Skin epidermis (tissue), 12 donors: ENCODE measurements around the gene C1orf116.
"Not testable (repeated sequence)": the region's sequence is repeated elsewhere in the genome, so short reads cannot be mapped to it uniquely, and the experiment has no call there.

Experiments
- H3K27ac ChIP-seq, 21 experiments: fragments of 200-600 bp; sonication (generic) in 11 of 21; one replicate each; pipeline ENCODE4 v1.5.0; 2020; ENCODE audit warnings: mild to moderate bottlenecking in 3 of 21, inconsistent platforms in 2 of 21, moderate library complexity in 2 of 21
- H3K4me3 ChIP-seq, 7 experiments: fragments of 200-600 bp; sonication (generic) in 2 of 7; one replicate each; pipeline ENCODE4 v1.5.0; 2020; ENCODE audit warnings: inconsistent platforms in 2 of 7, mild to moderate bottlenecking in 2 of 7, moderate library complexity in 1 of 7

Gene C1orf116

DNA sequence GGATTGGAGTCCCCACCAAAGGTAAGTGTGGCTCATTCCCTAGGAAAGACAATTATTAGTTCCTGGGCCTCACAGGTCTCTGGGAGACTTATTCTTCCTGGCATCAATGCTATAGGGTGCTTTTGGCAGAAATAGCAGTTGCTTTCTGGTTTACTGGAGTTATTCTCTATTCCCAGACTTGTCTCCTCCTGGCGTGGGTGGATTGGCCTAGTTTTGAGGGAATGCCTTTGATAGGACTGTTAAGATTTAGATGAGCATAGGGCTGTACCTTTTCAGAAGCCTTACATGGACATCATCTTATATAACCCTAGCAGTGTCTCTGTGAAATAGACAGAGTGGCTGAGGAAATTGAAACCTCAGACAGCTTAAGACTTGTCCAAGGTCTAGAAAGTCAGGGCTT is 29.5 kb upstream of the C1orf116 start:
- Histone ChIP-seq H3K4me3 (no peak overlapping the region), H3K27ac (no peak overlapping the region)

DNA sequence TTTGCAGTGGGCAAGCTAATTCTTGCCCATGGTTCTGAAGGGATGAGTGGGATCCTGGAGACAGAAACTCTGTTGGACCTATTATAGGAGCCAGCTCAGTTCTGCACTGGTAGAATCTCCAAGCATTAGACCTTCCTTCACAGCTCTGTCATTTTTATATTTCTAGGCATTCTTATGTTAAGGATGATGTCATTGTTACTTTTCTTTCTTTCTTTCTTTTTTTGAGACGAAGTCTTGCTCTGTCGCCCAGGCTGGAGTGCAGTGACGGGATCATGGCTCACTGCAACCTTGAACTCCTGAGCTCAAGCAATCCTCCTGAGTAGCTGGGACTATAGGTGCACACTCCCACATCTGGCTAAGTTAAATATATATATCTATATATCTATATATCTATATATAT is 28.0 kb upstream of the C1orf116 start:
- Histone ChIP-seq H3K4me3 (no peak overlapping the region), H3K27ac (no peak overlapping the region)

DNA sequence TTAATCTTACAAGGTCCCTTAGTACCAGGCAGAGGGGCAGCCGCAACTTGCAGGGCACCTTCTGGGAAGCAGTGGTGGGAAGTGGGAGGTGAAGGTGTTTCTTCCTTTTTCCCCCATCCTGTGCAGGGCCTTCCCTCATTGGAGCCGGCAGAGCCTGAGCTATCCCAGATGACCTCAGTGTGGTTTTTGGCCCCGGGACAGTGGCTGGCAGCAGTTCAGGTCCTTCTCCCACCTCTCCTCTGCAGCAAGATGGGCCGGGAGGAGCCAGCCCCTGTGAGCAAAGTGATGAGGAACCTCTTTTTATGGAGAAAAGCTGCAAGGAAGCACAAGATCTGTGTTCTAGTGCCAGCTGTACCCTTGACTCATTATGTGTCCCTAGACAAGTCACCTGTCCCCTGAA is 27.3 kb upstream of the C1orf116 start:
- H3K27ac ChIP-seq = no peak overlapping the region
- H3K4me3 ChIP-seq = no peak overlapping the region

DNA sequence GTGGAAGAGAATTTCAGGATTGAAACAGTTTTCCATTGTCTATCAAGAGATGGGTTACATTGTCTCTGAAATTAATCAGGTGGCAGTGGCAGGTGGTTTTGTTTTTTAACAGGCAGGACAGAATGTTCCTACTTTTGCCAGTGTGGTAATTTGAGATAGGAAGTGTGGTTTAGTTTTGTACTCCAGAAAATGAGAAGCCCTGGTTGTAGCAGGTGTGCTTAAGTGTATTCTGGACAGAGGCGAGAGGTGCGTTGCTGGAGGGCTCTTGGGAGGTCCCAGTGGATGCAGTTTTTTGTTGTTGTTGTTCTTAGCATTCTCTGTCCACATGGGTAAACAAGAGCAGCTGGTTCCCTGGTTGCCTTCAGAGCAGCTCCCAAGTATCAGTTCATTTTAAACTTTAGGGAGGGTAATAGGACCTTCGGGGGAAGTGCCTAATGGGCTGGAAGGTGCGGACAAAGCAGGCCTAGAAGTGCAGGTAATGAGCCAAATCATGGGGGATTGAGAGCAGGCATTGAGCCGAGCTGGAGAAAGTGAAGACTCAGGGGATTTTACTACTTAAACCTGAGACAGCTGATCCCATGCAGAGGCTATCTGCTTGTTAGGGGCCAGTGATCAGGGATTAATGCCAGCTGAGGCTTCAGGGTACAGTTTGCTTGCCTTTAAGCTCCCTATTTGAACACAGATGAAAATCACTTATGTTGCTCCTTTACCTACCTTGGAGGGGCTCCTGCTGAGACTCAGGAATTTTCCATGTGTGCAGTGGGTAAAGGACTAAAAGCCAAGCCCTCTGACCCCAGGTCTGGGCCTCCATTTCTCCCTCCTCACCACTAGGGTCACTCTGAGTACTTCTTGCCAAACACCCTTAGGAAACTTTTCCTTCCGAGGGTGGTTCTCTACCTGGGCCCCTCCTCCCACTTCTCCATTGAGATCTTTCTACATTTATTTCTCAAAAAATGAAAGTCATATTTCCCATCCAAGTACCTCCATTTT is 26.6 kb upstream of the C1orf116 start:
- Histone ChIP-seq H3K4me3 (no peak overlapping the region), H3K27ac (no peak overlapping the region)

DNA sequence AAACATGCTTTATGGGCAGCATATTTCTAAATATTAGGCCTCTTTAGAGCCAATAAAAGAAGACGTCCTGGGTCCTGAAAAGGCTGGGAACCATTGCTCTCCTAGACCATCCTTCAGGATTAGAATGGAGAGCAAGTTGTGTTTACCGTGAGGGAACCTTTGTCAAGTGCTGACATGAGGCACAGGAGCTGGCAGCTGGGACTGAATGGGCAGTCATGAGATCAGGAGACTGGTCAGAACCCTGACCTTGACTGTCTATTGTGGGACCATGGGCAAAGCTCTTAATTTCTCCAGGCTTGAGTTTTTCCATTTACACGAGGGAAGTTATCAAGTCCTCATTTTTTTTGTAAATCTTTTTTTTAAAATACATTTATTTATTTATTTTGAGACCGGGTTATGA is 25.7 kb upstream of the C1orf116 start:
- Histone ChIP-seq H3K4me3 (no peak overlapping the region), H3K27ac (no peak overlapping the region)

DNA sequence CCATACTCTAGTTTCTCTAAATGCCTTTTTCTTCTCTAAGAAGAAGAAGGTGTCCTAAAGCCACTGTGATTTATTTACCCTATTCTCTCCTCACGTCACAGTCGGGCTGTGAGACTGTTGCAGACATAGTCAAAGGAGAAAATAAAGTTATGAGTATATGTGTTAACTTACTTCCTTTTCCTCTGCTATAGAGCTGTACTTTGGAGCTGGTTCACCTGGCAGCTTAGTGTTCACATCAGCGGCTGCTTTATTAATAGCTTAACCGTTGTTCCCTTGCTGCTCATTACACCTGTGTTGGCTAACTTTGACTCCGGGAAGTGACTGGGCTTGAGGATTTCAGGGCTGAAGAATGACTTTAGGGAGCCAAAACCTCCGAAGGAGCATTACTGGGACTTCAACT is 24.1 kb upstream of the C1orf116 start:
- Histone ChIP-seq H3K27ac (no peak overlapping the region), H3K4me3 (no peak overlapping the region)

DNA sequence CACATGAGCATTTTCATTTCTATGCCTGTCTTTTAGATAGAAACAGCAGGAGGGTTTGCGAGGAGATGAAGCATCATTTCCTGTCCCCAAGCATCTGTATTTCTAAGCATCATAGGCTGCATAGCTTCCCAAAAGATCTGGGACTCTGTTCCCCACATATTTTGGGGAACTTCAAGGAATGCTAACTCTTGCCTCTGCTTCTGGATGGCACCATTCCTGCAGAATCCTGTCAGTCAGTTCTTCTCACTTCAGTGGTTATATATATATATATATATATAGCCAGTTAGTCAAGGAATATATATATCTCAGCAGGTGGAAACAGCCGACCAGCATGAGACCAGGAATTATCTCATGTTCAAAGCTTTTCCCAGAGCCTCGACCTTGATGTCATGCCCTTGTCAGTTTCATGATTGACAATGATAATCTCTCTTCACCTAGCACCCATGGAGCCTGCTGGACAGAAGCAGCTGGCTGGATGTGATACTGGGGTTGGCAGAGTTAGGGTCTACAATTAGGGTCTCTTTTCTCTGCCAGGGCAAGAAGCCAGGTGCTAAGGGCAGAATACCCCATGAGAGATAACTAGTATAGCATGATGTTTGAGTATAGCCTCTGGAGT is 22.9 kb upstream of the C1orf116 start:
- no peak overlapping the region for H3K4me3 ChIP-seq
- H3K27ac ChIP-seq = peak overlapping the region in 3 of 21 experiments; percentile 7 to 49 (median 8)

DNA sequence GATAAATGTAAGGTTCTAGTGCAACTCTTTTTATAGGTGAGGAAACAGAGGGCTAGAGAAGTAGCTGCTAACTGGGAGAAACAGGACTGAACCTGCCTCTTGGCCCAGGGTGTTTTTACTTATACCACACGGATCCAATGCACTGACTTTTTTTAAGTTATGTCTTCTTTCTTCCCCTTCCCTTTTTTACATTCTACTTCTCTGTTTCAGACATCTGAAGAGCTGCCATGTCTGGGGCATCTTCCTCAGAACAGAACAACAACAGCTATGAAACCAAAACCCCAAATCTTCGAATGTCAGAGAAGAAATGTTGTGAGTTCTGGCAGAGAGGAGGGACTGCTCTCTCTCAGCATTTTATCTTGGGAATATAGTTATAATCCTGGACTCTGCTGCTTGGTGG is 21.9 kb upstream of the C1orf116 start:
- Histone ChIP-seq H3K27ac (peak overlapping the region in 11 of 21 experiments; percentile 3 to 94 (median 49)), H3K4me3 (no peak overlapping the region)

DNA sequence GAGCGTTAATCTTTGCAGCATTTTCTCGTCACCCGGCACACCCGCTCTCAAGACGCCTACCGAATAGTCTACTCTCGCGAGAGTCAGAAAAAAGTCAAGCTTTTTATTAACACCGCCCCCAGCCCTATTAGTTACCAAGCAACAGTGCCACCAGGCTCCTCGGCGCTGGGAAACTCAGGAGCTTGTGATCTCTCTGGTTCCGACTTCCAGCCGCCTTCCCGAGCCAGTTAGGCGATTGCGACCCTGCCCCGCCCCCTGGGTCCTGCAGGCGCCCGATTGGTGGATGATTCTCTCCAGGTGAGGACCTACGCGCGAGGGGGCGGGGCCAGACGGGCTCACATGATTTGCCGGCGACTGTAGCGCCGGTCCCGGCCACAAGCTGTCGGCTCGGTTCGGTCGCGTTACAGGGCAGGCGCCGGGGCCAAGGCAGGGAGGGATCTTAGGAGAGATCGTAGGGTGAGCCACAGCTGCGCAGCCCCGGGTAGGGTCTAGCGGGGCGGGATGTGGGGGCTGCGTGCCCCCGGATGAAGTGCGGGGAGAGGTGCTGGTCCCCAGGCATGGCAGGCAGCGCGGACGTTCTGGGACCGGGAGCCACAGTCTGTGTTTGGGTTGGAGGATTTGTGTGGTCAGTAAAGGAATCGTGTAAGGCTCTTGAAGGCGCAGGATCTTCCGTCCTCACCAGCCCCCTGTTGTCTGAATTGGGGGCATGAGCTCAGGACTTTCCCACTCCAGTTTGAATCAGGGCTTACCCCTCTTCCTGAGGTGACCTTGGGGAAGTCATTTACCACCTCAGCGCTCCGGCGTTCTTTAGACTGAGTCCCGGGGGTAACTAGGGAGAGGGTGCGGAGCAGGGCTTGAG is 20.6 kb upstream of the C1orf116 start, which contains the start of gene PFKFB2:
TSS of gene PFKFB2 (plus strand) at position 365 of the 859 bp plus-strand sequence. CDS start 1,443 bp downstream, outside the sequence.
- peak within 1 kb of the TSS; percentile 45 to 82 (median 57) for H3K4me3 ChIP-seq
- H3K27ac ChIP-seq = peak within 1 kb of the TSS; percentile 33 to 94 (median 88)

DNA sequence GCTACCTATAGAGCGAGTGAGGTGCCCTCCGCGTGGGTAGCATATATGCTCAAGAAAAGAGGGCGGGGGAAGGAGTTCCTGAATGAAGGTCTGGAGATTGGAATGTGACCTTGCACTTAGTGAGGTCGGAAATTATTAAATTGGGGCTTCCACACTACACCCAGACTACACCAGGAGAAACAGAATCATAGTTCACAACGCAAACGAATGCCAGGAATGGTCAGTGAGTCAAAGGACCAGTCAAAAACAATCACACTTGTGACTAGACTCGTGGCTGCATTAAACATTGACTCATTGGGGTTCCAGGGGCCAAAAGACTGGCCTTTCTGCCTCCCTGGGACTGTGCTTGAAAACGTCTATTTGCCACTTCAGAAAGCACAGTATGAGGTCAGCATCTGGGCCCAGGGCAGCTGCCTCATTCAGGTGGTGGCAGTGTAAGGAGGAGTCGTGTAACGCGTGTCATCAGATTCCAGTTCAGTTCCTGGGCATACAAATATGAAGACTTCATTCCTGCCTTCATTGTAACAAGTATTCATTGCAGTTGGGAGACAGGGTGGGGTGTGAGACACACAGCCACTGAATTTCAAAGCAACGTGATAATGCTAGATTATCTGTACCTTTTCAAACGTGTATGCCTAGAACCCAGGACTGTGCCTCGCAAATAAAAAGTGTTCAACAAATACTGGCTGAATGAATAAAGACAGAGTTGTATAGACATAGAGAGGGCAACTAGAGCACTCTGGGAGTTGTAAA is 18.8 kb upstream of the C1orf116 start, which contains the start of gene YOD1:
TSS of gene YOD1 (minus strand) at position 18 of the 753 bp plus-strand sequence. CDS start 178 bp downstream, outside the sequence.
- H3K27ac ChIP-seq = peak within 1 kb of the TSS; percentile 68 to 94 (median 89)

DNA sequence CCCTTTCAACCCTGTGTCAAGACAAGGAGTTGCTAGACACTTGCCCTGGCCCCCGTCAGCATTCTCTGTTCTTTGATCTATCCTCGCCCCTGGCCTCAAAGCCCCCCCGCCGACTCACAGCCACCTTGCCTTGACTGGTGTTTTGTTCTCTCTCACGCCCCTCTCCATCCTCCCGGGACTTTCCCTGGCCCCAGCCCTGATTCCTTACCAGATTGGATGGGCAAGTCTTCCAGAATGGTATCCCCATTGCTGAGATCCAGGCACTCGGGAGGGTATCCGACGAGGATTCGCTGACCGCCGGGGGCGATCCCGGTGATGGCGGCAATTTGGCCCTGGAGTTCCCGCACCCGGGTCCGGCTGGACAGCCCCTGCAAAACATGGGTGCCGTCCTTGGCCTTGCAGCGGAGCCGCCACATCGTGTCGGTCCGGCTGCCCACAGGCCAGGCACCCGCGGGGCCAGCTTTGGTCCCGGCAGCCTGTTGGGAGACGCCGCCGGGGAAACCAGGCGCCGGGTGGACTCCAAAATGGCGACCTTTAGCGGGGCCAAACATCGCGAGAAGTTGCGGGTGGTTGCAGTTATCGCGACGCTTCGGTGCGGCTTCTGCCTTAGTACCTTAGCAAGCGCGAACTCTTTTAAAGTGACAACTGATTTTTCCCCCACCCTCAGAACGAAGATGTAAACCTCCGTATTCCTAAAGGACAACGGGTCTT is 18.1 kb upstream of the C1orf116 start:
- Histone ChIP-seq H3K27ac (peak overlapping the region; percentile 68 to 94 (median 89)), H3K4me3 (peak overlapping the region; percentile 73 to 91 (median 86))

More for the DNA sequence above, 18.8 kb upstream of the C1orf116 start, which contains the start of gene YOD1:
- peak within 1 kb of the TSS; percentile 78 to 91 (median 86) for H3K4me3 ChIP-seq

DNA sequence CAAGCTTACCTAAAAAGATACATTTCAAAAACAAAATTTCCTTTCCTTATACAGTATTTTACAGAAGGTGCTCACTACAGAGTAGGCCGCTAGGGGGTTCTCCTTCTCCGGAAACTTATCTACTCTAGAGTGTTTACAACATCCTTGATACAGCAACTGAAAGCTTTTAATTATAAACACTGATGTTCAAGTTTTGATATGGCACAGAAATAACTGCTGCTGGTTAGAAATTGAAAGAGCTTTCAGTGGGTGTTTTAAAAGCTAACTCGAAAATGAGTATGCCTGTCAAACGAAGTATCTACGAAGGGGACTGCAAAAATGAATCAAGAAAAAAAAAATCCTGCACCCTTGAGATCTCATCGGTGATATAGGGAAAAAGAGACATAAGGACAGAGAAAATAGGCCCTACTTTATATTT is 17.4 kb upstream of the C1orf116 start:
- H3K4me3 ChIP-seq = peak overlapping the region; percentile 73 to 91 (median 86)
- peak overlapping the region; percentile 68 to 94 (median 89) for H3K27ac ChIP-seq

DNA sequence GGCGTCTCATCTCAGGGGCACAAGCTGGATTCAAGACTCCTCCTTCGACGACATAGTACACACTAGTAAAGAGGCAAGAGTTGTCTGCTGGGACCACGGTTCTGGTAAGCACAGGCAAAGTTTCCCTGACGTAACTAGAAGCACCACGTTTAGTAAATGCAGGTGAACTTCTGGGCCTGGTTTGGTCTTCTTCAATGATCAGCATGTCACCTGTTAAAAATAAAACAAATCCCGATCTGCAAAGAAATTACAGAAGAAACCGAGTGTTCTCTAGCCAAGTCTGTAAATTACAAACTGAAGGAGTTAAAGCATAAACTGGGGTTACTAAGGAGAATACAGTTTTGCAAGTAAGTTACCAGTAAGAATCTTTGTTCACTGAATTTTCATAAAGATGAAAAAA is 17.0 kb upstream of the C1orf116 start:
- H3K27ac ChIP-seq = peak overlapping the region in 9 of 21 experiments; percentile 88 to 93 (median 90)
- H3K4me3 ChIP-seq = peak overlapping the region in 5 of 7 experiments; percentile 85 to 91 (median 87)

DNA sequence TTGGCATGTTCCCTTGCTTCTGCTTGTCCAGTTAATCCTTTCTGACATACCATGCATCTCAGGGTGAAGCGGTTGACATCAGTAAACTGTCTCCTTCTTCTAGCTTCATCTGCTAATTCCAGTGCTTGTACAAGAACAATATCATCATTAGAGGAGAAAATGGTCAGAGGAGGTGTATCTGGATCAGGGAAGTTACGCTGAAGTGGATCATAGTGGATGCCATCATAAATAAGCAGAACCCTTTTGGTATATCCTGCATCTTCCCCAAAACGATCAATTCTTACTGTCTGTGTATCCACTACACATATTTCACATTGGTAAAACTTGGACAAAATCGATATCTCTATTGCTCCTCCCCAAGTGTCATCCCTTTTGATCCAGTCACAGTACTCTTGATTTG is 16.5 kb upstream of the C1orf116 start:
- peak overlapping the region in 3 of 21 experiments; percentile 89 to 93 (median 90) for H3K27ac ChIP-seq
- H3K4me3 ChIP-seq = peak overlapping the region in 1 of 7 experiments; percentile 85

DNA sequence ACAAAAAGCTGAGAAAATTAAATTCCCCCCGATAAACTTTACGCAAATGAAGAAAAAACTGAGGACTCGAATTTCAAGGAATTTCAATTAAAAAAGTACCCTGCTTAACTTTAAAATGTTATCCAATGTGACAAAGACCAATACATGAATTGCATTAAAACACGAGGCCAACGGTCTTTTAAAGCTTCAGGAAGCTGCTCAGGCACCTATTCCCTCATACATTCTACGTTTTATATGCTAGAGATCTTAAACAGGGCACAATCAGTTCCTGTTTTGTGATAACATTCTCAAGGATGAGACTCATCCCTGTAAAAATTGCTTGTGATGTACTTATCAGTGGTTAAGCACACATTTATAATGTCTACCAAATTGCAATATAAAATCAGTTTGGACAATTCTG is 15.5 kb upstream of the C1orf116 start:
- no peak overlapping the region for H3K27ac ChIP-seq
- no peak overlapping the region for H3K4me3 ChIP-seq

DNA sequence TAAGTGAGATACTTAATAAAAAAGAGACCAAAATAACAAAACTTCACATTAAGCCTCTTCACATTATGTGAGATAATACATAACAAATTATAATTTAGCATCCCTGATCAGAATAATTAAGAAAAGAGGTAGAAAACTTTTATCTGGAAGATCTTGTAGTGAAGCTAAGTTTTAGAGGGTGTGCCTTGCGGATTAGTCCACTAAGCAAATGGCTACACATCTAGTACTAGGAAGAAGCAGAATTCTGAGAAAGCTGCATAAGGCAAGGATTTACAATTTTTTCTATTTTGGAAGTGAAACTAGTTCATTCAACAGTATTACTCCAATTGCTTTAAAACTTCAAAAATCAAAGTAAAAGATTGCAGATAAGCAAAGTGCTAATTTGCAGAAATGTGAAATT is 14.9 kb upstream of the C1orf116 start:
- Histone ChIP-seq H3K4me3 (no peak overlapping the region), H3K27ac (no peak overlapping the region)

DNA sequence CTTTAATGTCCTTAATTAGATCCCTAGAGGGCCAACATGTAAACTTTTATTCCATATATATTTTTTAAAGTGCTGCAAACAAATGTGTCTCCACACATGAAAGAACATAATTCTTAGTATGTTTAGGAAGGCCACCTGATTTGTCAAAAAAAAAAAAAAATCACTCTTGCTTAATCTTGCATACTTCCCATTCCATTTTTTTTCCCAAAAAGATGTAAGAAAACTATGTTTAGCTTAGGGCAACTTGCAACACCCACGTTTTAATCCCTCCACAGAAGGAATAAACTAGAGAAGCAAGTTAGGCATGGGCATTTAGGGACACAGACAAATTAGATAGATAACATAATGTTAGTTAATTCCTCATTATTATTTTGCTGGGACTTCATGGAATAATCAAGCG is 12.9 kb upstream of the C1orf116 start:
- Histone ChIP-seq H3K4me3 (no peak overlapping the region), H3K27ac (no peak overlapping the region)

DNA sequence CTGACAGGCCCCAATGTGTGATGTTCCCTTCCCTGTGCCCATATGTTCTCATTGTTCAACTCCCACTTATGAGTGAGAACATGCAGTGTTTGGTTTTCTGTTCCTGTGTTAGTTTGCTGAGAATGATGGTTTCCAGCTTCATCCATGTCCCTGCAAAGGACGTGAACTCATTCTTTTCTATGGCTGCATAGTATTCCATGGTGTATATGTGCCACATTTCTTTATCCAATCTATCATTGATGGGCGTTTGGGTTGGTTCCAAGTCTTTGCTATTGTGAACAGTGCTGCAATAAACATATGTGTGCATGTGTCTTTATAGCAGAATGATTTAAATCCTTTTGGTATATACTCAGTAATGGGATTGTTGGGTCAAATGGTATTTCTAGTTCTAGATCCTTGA is 8.8 kb upstream of the C1orf116 start:
- H3K27ac ChIP-seq, H3K4me3 ChIP-seq: not testable (repeated sequence)
